Transverse colon (tissue), 4 donors: ENCODE results near the gene POU2F1. TPM values are rescaled to one million over a fixed set of nuclear protein-coding genes. Genes with fewer than 3 reads are reported as not detected.

ENCODE experiments used
- DNase-seq: peaks from one replicate; pipeline ENCODE4 v3.0.0-alpha.2; 2019
- H3K27ac ChIP-seq, 4 donors: fragments of 200-600 bp; sonication (generic); 2 replicates each; pipeline ENCODE4 v1.5.1; 2016 to 2018; ENCODE audit warnings: inconsistent platforms in 4 of 4
- H3K27me3 ChIP-seq: fragments of 200-600 bp; sonication (generic); 2 replicates; pipeline ENCODE4 v1.5.1; 2017; ENCODE audit warnings: inconsistent platforms
- H3K36me3 ChIP-seq, 4 donors: fragments of 200-600 bp; sonication (generic); 2 replicates each; pipeline ENCODE4 v1.5.1; 2017 to 2019; ENCODE audit warnings: inconsistent platforms in 4 of 4
- H3K4me1 ChIP-seq, 4 donors: fragments of 200-600 bp; sonication (generic); 2 replicates each; pipeline ENCODE4 v1.5.1; 2017 to 2020; ENCODE audit warnings: inconsistent platforms in 4 of 4
- H3K4me3 ChIP-seq, 4 donors: fragments of 200-600 bp; sonication (generic); 1 replicate in 1 of 4; 2 replicates in 3 of 4; pipeline versions ENCODE4 v1.5.1 to v1.6.1; 2017 to 2019; ENCODE audit warnings: inconsistent platforms in 4 of 4
- H3K9me3 ChIP-seq, 2 donors: fragments of 200-600 bp; sonication (generic); 2 replicates each; pipeline ENCODE4 v1.5.1; 2017 to 2019; ENCODE audit warnings: inconsistent platforms in 2 of 2
- EP300 ChIP-seq: sonication (generic); formaldehyde crosslinking; IDR thresholded peaks from one replicate; pipeline ENCODE4 v1.6.1; 2017; ENCODE audit warnings: antibody characterized with exemption, low read depth
- POLR2A ChIP-seq: fragments of 450-650 bp; IDR thresholded peaks from one replicate; pipeline ENCODE4 v1.6.1; 2016; ENCODE audit warnings: antibody characterized with exemption, mild to moderate bottlenecking, moderate library complexity
- POLR2AphosphoS5 ChIP-seq, 3 donors: sonication (generic); formaldehyde crosslinking; IDR thresholded peaks; one replicate each; pipeline ENCODE4 v1.6.1; 2016; ENCODE audit warnings: antibody characterized with exemption in 3 of 3
- WGBS, 2 donors: methylation state at CpG; one replicate each; pipeline ENCODE4 v1.1.5; 2018; ENCODE audit warnings: low coverage in 1 of 2; 5-methylcytosine and 5-hydroxymethylcytosine counted together
- in situ Hi-C, 4 donors: fragments of 200-750 bp; cut with MboI; loops; one replicate each; pipeline versions ENCODE4 v1.15.0 to v1.15.1; 2017; ENCODE audit warnings: low sequenced_read_pairs in 3 of 4, low pct_ligation_motif_present in 1 of 4, low pct_unique_long_range_greater_than_20kb in 1 of 4
- intact Hi-C: fragments of 100-400 bp; cut with DNase I; formaldehyde crosslinking; loops from one replicate; pipeline ENCODE4 v1.15.1; 2023; ENCODE audit warnings: low total_unique reads
- total RNA-seq, 4 donors: library from RNA; depleted of rRNA; stranded (reverse); fragments of >200 nt; gene quantifications; one replicate each; pipeline ENCODE4 v1.1.0, GENCODE V29; 2016
- TF ChIP-seq, protein P1 (sequence below), 5 experiments: fragments of 200-600 bp in 3 of 5; fragments of 450-650 bp in 2 of 5; sonication (generic) in 3 of 5; IDR thresholded peaks; 1 replicate in 2 of 5; 2 replicates in 3 of 5; pipeline ENCODE4 v1.5.1; 2016 to 2017; ENCODE audit warnings: antibody characterized with exemption in 5 of 5, inconsistent platforms in 3 of 5, mild to moderate bottlenecking in 2 of 5, moderate library complexity in 1 of 5

The POU2F1 gene
- total RNA-seq, 4 donors from 2014 or later, result 6.6 to 31.8 (median 19.0) TPM

DNA sequence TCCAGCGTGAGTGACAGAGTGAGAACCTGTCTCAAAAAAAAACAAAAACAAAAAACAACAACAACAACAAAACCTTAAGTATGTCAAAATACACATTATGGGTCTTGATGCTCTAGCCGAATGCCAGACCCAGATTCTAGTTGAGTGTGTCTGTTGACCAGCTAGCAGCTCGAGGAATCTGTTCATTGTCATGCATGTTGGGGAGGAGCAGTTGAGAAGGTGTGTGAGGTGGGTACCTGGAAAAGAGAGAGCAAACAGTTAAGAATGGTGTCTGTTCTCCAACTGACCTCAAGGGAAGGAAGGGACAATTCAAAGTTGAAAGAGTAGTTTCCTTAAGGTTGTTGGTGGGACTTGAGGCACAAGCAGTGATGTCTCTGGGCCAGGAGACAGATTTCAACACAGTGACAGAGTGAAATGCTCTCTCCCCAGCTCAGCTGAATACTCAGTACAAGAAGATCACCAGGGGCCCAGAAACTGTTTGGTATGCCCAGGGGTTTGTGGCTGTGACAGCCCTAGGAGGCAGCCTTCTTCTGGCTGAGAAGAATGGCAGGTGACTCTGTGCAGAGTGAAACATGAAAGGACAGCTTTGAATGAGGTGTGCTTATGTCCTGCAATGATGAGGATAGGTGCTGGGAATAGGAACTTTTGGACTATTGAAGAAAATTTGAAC, 14.4 kb upstream of the POU2F1 start:
- TF ChIP-seq POLR2A, result no peak
- TF ChIP-seq POLR2AphosphoS5 (IDR thresholded peaks at IDR 0.05), result no peak
- TF ChIP-seq EP300, result no peak
- TF ChIP-seq, protein P1, sequence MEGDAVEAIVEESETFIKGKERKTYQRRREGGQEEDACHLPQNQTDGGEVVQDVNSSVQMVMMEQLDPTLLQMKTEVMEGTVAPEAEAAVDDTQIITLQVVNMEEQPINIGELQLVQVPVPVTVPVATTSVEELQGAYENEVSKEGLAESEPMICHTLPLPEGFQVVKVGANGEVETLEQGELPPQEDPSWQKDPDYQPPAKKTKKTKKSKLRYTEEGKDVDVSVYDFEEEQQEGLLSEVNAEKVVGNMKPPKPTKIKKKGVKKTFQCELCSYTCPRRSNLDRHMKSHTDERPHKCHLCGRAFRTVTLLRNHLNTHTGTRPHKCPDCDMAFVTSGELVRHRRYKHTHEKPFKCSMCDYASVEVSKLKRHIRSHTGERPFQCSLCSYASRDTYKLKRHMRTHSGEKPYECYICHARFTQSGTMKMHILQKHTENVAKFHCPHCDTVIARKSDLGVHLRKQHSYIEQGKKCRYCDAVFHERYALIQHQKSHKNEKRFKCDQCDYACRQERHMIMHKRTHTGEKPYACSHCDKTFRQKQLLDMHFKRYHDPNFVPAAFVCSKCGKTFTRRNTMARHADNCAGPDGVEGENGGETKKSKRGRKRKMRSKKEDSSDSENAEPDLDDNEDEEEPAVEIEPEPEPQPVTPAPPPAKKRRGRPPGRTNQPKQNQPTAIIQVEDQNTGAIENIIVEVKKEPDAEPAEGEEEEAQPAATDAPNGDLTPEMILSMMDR (IDR thresholded peaks at IDR 0.05), result no peak
- H3K9me3 ChIP-seq, result peaks cover 7 to 10% of the 10 kb centered on the region in 2 donors
- H3K4me3 ChIP-seq, result no peak overlapping the region
- WGBS, 2 donors, result 90 to 96% methylated on average over 3 of the region's 3 CpGs
- in situ Hi-C loops (no loop called here), intact Hi-C loops (no loop called here)
- H3K36me3 ChIP-seq, result no peaks in the 10 kb centered on the region
- no peak for DNase-seq
- peaks cover 0 to 6% (median 2%) of the 10 kb centered on the region in 4 donors for H3K4me1 ChIP-seq
- no peaks in the 10 kb centered on the region for H3K27me3 ChIP-seq
- no peak overlapping the region for H3K27ac ChIP-seq

DNA sequence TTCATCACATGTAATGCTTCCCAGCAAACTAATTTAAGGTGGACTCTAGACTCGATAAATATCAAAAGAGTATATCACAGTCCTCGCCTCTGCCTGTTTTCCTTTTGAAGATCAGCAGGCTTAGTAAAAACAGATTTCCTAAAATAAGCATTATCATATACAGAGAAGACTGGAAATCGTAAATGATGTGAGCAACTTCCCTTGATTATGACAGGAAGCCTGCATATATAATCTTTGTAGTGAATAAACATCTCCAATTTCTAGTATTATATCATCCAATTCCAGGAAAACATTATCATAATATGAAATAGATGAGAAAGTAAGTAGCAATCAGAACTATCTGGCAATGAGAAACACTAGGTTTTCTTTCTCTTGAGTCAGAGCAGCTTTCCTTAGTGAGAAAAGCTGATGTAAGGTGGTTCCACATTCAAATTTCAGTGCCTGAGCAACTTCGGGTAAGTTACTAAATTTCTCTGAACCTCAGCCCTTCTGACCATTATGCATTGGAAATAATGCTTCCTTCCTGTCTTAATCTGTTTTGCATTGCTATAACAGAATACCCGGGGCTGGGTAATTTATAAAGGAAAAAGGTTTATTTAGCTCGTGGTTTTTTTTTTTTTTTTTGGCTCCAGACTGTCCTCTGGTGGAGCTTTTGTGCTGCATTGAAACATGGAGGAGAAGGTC, 12.6 kb upstream of the POU2F1 start:
- TF ChIP-seq, protein P1 (IDR thresholded peaks at IDR 0.05), result no peak
- TF ChIP-seq EP300, result no peak
- no peak for TF ChIP-seq POLR2AphosphoS5 (IDR thresholded peaks at IDR 0.05)
- TF ChIP-seq POLR2A, result no peak
- in situ Hi-C loops, result no loop called here
- Histone ChIP-seq H3K27me3 (no peaks in the 10 kb centered on the region), H3K9me3 (peaks cover 7 to 10% of the 10 kb centered on the region in 2 donors), H3K36me3 (no peaks in the 10 kb centered on the region), H3K27ac (no peak overlapping the region), H3K4me3 (no peak overlapping the region), H3K4me1 (peaks cover 0 to 17% (median 8%) of the 10 kb centered on the region in 4 donors)
- no peak for DNase-seq
- 60 to 61% methylated on average over 6 of the region's 6 CpGs for WGBS, 2 donors
- intact Hi-C loops, result no loop called here

DNA sequence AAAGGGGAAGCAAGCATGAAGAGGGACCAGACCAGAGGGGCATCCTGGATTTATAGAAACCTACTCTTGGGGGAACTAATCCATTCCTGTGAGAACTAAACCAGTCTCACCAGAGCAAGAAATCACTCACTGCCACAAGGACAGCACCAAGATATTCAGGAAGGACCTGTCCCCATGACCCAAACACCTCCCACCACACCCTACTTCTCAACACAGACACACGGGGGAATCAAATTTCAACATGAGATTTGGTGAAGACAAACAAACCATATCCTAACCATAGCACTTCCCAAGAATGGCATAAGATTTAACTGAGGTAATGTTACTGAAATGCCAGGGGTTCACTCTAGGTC, 12.1 kb upstream of the POU2F1 start:
- Histone ChIP-seq H3K4me1 (peaks cover 0 to 17% (median 8%) of the 10 kb centered on the region in 4 donors), H3K27ac (no peak overlapping the region), H3K9me3 (peaks cover 7 to 10% of the 10 kb centered on the region in 2 donors), H3K27me3 (no peaks in the 10 kb centered on the region), H3K36me3 (no peaks in the 10 kb centered on the region), H3K4me3 (no peak overlapping the region)
- intact Hi-C loops (no loop called here), in situ Hi-C loops (no loop called here)
- WGBS, 2 donors, result 67% methylated on average over 1 of the region's 1 CpG; no CpG with 5 or more reads in 1 of the 2 donors
- TF ChIP-seq, protein P1 (IDR thresholded peaks at IDR 0.05), result no peak
- TF ChIP-seq EP300 (no peak), POLR2A (no peak)
- DNase-seq, result no peak

DNA sequence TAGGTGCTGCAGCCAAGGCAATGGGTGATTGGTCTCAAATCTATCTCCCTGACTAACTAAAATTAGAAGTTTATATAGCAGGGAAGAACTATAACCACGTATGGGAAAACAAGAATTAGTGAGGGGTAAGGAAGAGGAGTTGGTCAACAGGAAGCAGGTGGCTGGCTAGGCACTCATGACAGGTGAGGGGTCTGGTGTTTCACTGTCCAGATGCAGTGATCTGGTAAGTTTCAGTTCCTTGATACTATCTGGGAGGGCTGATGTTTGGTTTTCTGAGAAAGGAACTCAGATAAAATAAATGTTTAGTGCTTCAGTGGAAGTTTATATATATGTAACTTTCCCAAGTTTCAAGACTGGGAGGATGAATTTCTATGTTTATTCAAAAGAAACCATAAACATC, 11.6 kb upstream of the POU2F1 start:
- 67% methylated on average over 1 of the region's 1 CpG; no CpG with 5 or more reads in 1 of the 2 donors for WGBS, 2 donors
- in situ Hi-C loops, result no loop called here
- TF ChIP-seq POLR2A (no peak), EP300 (no peak), POLR2AphosphoS5 (IDR thresholded peaks at IDR 0.05) (no peak)
- TF ChIP-seq, protein P1 (IDR thresholded peaks at IDR 0.05), result no peak

More for the DNA sequence above, 11.6 kb upstream of the POU2F1 start:
- Histone ChIP-seq H3K27me3 (no peaks in the 10 kb centered on the region), H3K27ac (no peak overlapping the region), H3K4me1 (peaks cover 0 to 17% (median 8%) of the 10 kb centered on the region in 4 donors), H3K36me3 (no peaks in the 10 kb centered on the region), H3K4me3 (no peak overlapping the region), H3K9me3 (peaks cover 7 to 10% of the 10 kb centered on the region in 2 donors)
- intact Hi-C loops, result no loop called here
- no peak for DNase-seq
